ENCODE data around the gene ALDH16A1.

The ALDH16A1 gene

GRCh38 chr19:49407482-49408015 is 45.5 kb upstream of the ALDH16A1 start:
- H3K4me3 ChIP-seq (ENCODE audit: low read length), result no peak overlapping the region
- H3K27me3 ChIP-seq (ENCODE audit: control insufficient read depth, low read length), result no peaks in the 10 kb centered on the region
- no peaks in the 10 kb centered on the region for H3K79me2 ChIP-seq (ENCODE audit: control insufficient read depth, low read length)
- H4K20me1 ChIP-seq (ENCODE audit: control insufficient read depth, insufficient read depth, low read depth, low read length), result no peaks in the 10 kb centered on the region
- H3K4me1 ChIP-seq (ENCODE audit: control insufficient read depth, low read length), result peaks cover 75% of the 10 kb centered on the region
- no peak overlapping the region for H3K27ac ChIP-seq (ENCODE audit: low read depth, low read length)
- H3K4me2 ChIP-seq (ENCODE audit: low read length), result no peak overlapping the region
- peaks cover 24% of the 10 kb centered on the region for H3F3A ChIP-seq (ENCODE audit: control insufficient read depth, insufficient read depth)
- H3K9me2 ChIP-seq (replicated peaks; ENCODE audit: control insufficient read depth, low read length), result no peaks in the 10 kb centered on the region
- H3K9me3 ChIP-seq (ENCODE audit: control insufficient read depth, insufficient read depth, low read length), result no peaks in the 10 kb centered on the region
- no peaks in the 10 kb centered on the region for H3K36me3 ChIP-seq (ENCODE audit: control insufficient read depth, low read length)
- no peak for TF ChIP-seq CTCF (IDR thresholded peaks at IDR 0.05; ENCODE audit: low read depth, low read length, poor library complexity, severe bottlenecking)
- TF ChIP-seq EZH2phosphoT487 (IDR thresholded peaks at IDR 0.05; ENCODE audit: borderline replicate concordance, low read length), result no peak

- peak overlapping the region; percentile 72 for H3K27ac ChIP-seq (ENCODE audit: low read depth, low read length)
- H3K4me2 ChIP-seq (ENCODE audit: low read length), result peak overlapping the region; percentile 94
Measured at GRCh38 chr19:49408816-49409440, 44.1 kb upstream of the ALDH16A1 start.

DNA sequence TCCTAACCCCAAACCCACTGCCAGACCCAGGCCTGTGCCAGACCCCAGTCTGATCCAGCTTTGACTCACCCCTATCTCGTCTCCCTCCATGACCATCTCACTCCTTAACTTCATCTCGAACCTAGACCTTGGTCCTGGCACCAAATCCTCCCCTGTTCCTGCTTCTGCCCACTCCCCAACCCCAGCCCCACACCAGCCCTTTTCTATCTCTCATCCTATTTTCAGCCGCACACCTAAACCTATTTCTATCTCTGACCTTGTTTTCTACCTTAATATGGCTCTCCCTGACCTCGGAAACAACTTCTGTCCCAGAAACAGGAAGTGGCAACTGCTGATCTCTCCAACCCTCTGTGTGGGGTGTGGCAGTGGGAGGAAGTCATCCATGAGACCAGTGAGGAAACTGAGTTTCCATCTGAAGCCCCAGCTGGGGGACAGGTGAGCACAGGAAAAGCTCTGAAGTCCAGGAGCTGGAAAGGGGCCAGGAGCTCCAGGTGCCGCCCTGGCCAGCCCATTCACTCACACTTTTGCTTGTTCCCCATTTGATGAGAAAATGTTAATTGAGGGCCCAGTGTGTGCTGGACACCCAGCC is 43.5 kb upstream of the ALDH16A1 start:
- H4K20me1 ChIP-seq (ENCODE audit: control insufficient read depth, insufficient read depth, low read depth, low read length), result no peaks in the 10 kb centered on the region
- H3K4me1 ChIP-seq (ENCODE audit: control insufficient read depth, low read length), result peaks cover 56% of the 10 kb centered on the region
- H3K4me3 ChIP-seq (ENCODE audit: low read length), result peak overlapping the region; percentile 71
- H3K27ac ChIP-seq (ENCODE audit: low read depth, low read length), result peak overlapping the region; percentile 72
- TF ChIP-seq CTCF (IDR thresholded peaks at IDR 0.05; ENCODE audit: low read depth, low read length, poor library complexity, severe bottlenecking) (no peak), EZH2phosphoT487 (IDR thresholded peaks at IDR 0.05; ENCODE audit: borderline replicate concordance, low read length) (no peak)
- H3K9me3 ChIP-seq (ENCODE audit: control insufficient read depth, insufficient read depth, low read length), result no peaks in the 10 kb centered on the region
- H3K36me3 ChIP-seq (ENCODE audit: control insufficient read depth, low read length), result no peaks in the 10 kb centered on the region
- H3K4me2 ChIP-seq (ENCODE audit: low read length), result peak overlapping the region; percentile 94
- H3K27me3 ChIP-seq (ENCODE audit: control insufficient read depth, low read length), result no peaks in the 10 kb centered on the region
- no peaks in the 10 kb centered on the region for H3K79me2 ChIP-seq (ENCODE audit: control insufficient read depth, low read length)
- H3F3A ChIP-seq (ENCODE audit: control insufficient read depth, insufficient read depth), result peaks cover 19% of the 10 kb centered on the region; the same call in 1 of the 2 replicates
- no peaks in the 10 kb centered on the region for H3K9me2 ChIP-seq (replicated peaks; ENCODE audit: control insufficient read depth, low read length)

More at GRCh38 chr19:49408816-49409440, 44.1 kb upstream of the ALDH16A1 start:
- Histone ChIP-seq H3K27me3 (ENCODE audit: control insufficient read depth, low read length) (no peaks in the 10 kb centered on the region), H3K79me2 (ENCODE audit: control insufficient read depth, low read length) (no peaks in the 10 kb centered on the region), H3F3A (ENCODE audit: control insufficient read depth, insufficient read depth) (peaks cover 19% of the 10 kb centered on the region; the same call in 1 of the 2 replicates), H3K4me1 (ENCODE audit: control insufficient read depth, low read length) (peaks cover 61% of the 10 kb centered on the region), H4K20me1 (ENCODE audit: control insufficient read depth, insufficient read depth, low read depth, low read length) (no peaks in the 10 kb centered on the region), H3K4me3 (ENCODE audit: low read length) (peak overlapping the region; percentile 71), H3K9me3 (ENCODE audit: control insufficient read depth, insufficient read depth, low read length) (no peaks in the 10 kb centered on the region), H3K36me3 (ENCODE audit: control insufficient read depth, low read length) (no peaks in the 10 kb centered on the region), H3K9me2 (replicated peaks; ENCODE audit: control insufficient read depth, low read length) (no peaks in the 10 kb centered on the region)
- TF ChIP-seq CTCF (IDR thresholded peaks at IDR 0.05; ENCODE audit: low read depth, low read length, poor library complexity, severe bottlenecking), result no peak
- TF ChIP-seq EZH2phosphoT487 (IDR thresholded peaks at IDR 0.05; ENCODE audit: borderline replicate concordance, low read length), result no peak

Measured in DOHH2 (cell line).